IMR-90 (cell line): ENCODE measurements around the gene TMTC1. TPM values are rescaled to one million over a fixed set of nuclear protein-coding genes. Genes with fewer than 3 reads are reported as not detected.

ENCODE experiments used
- ATAC-seq: fragments of 200-7000 bp; cut with Tn5 transposase; 2 replicates; pipeline ENCODE4 v1.9.1; 2020; ENCODE audit warnings: low read depth, mild to moderate bottlenecking, moderate library complexity
- BruUV-seq: library from RNA; stranded (reverse); fragments of 400-500 nt; replicated peaks from 2 replicates; lab custom pipeline; 2021; lab: Mats Ljungman, UMichigan
- CTCF ChIA-PET: fragments of 300-600 bp; formaldehyde crosslinking; extraction: SDS; loops from one replicate; lab custom pipeline; 2021; ENCODE audit warnings: antibody characterized with exemption; lab: Yijun Ruan, JAX
- POLR2A ChIA-PET: fragments of 300-600 bp; sonication (Branson Sonifier 250); formaldehyde crosslinking; loops from one replicate; lab custom pipeline; 2022; ENCODE audit warnings: antibody characterized with exemption; ENCODE audit not compliant: unreplicated experiment; lab: Charles Lee
- DNase-seq: peaks from one replicate; pipeline ENCODE4 v3.0.0; 2013
- H2AFZ ChIP-seq: replicated peaks from 2 replicates; pipeline ENCODE3; 2013; ENCODE audit warnings: low read length, mild to moderate bottlenecking; ENCODE audit not compliant: poor library complexity
- H2AK5ac ChIP-seq: 2 replicates; pipeline ENCODE4 v1.6.1; 2013; ENCODE audit warnings: low read depth, low read length, inconsistent platforms
- H2AK9ac ChIP-seq: replicated peaks from 2 replicates; pipeline ENCODE3; 2013; ENCODE audit warnings: mild to moderate bottlenecking, low read depth, low read length, moderate library complexity; ENCODE audit not compliant: poor library complexity
- H2BK120ac ChIP-seq: 2 replicates; pipeline ENCODE4 v1.6.1; 2013; ENCODE audit warnings: low read depth, low read length, inconsistent platforms
- H2BK15ac ChIP-seq: 3 replicates; pipeline ENCODE4 v1.6.1; 2013; ENCODE audit warnings: low read depth, low read length, inconsistent platforms
- H2BK20ac ChIP-seq: 2 replicates; pipeline ENCODE4 v1.6.1; 2013; ENCODE audit warnings: low read depth, mild to moderate bottlenecking, inconsistent platforms, low read length, moderate library complexity
- H2BK5ac ChIP-seq: 2 replicates; pipeline ENCODE4 v1.6.1; 2013; ENCODE audit warnings: mild to moderate bottlenecking, low read depth, low read length, inconsistent platforms; ENCODE audit not compliant: poor library complexity, severe bottlenecking
- H3K14ac ChIP-seq: replicated peaks from 2 replicates; pipeline ENCODE4 v1.6.1; 2013; ENCODE audit warnings: low read depth, low read length, inconsistent platforms
- H3K18ac ChIP-seq: 2 replicates; pipeline ENCODE4 v1.6.1; 2013; ENCODE audit warnings: low read depth, low read length, control low read depth
- H3K23ac ChIP-seq: 2 replicates; pipeline ENCODE4 v1.6.1; 2013; ENCODE audit warnings: low read depth, low read length, inconsistent platforms
- H3K27ac ChIP-seq: 2 replicates; pipeline ENCODE4 v1.5.1; 2013; ENCODE audit warnings: mild to moderate bottlenecking, control low read depth, low read length; ENCODE audit not compliant: insufficient read depth
- H3K27me3 ChIP-seq: 2 replicates; pipeline ENCODE4 v1.6.1; 2013; ENCODE audit warnings: low read length; ENCODE audit not compliant: control insufficient read depth, insufficient read depth
- H3K36me3 ChIP-seq: 2 replicates; pipeline ENCODE4 v1.6.1; 2013; ENCODE audit warnings: low read length, mixed read lengths; ENCODE audit not compliant: control insufficient read depth, insufficient read depth
- H3K4ac ChIP-seq: 2 replicates; pipeline ENCODE4 v1.6.1; 2013; ENCODE audit warnings: low read depth, low read length, inconsistent platforms
- H3K4me1 ChIP-seq: 2 replicates; pipeline ENCODE4 v1.6.1; 2013; ENCODE audit warnings: low read length, mixed read lengths; ENCODE audit not compliant: control insufficient read depth, insufficient read depth
- H3K4me2 ChIP-seq: 2 replicates; pipeline ENCODE4 v1.6.1; 2013; ENCODE audit warnings: low read depth, mild to moderate bottlenecking, control low read depth, low read length, moderate library complexity
- H3K4me3 ChIP-seq: 2 replicates; pipeline ENCODE4 v1.5.1; 2013; ENCODE audit warnings: low read depth, mild to moderate bottlenecking, control low read depth, low read length, moderate library complexity; ENCODE audit not compliant: insufficient read depth
- H3K56ac ChIP-seq: 2 replicates; pipeline ENCODE4 v1.6.1; 2013; ENCODE audit warnings: low read length, inconsistent platforms; ENCODE audit not compliant: insufficient read depth; ENCODE audit errors: extremely low read depth
- H3K79me1 ChIP-seq, 2 experiments: 2 replicates each; pipeline ENCODE4 v1.6.1; 2013; ENCODE audit warnings: low read length in 2 of 2, inconsistent platforms in 1 of 2, low read depth in 1 of 2
- H3K9ac ChIP-seq: 2 replicates; pipeline ENCODE4 v1.6.1; 2013; ENCODE audit warnings: low read depth, low read length, control low read depth
- H3K9me1 ChIP-seq: 2 replicates; pipeline ENCODE4 v1.6.1; 2013; ENCODE audit warnings: low read length, inconsistent platforms; ENCODE audit not compliant: insufficient read depth
- H3K9me3 ChIP-seq: 2 replicates; pipeline ENCODE4 v1.6.1; 2013; ENCODE audit warnings: low read length; ENCODE audit not compliant: control insufficient read depth, insufficient read depth
- H4K20me1 ChIP-seq: 2 replicates; pipeline ENCODE4 v1.6.1; 2013; ENCODE audit warnings: low read length, inconsistent platforms; ENCODE audit not compliant: insufficient read depth
- H4K5ac ChIP-seq: 2 replicates; pipeline ENCODE4 v1.6.1; 2013; ENCODE audit warnings: mild to moderate bottlenecking, low read depth, low read length, control low read depth
- H4K8ac ChIP-seq, 2 experiments: 2 replicates each; pipeline ENCODE4 v1.6.1; 2013; ENCODE audit warnings: low read depth in 2 of 2, low read length in 2 of 2, control low read depth in 1 of 2, inconsistent platforms in 1 of 2
- H4K91ac ChIP-seq: 2 replicates; pipeline ENCODE4 v1.6.1; 2013; ENCODE audit warnings: low read depth, low read length, inconsistent platforms; ENCODE audit not compliant: insufficient read depth
- BHLHE40 ChIP-seq: fragments of 150-350 bp; IDR thresholded peaks from 2 replicates; pipeline ENCODE4 v1.6.1; 2016; ENCODE audit warnings: mild to moderate bottlenecking, low read depth, low read length
- CHD1 ChIP-seq: IDR thresholded peaks from 2 replicates; pipeline ENCODE4 v1.6.1; 2012; ENCODE audit warnings: low read depth, low read length, improper control_type of control experiment
- MAFK ChIP-seq: IDR thresholded peaks from 2 replicates; pipeline ENCODE4 v1.6.1; 2012; ENCODE audit warnings: low read depth, low read length, improper control_type of control experiment
- NFE2L2 ChIP-seq: fragments of 150-350 bp; IDR thresholded peaks from 2 replicates; pipeline ENCODE4 v1.6.1; 2016; ENCODE audit warnings: low read depth, mild to moderate bottlenecking, low read length
- POLR2A ChIP-seq: IDR thresholded peaks from 2 replicates; pipeline ENCODE4 v1.6.1; 2012; ENCODE audit warnings: mild to moderate bottlenecking, low read depth, low read length
- RAD21 ChIP-seq: IDR thresholded peaks from 2 replicates; pipeline ENCODE4 v1.6.1; 2012; ENCODE audit warnings: low read length, improper control_type of control experiment
- RCOR1 ChIP-seq: IDR thresholded peaks from 2 replicates; pipeline ENCODE4 v1.6.1; 2012; ENCODE audit warnings: mild to moderate bottlenecking, low read length, improper control_type of control experiment; ENCODE audit not compliant: insufficient replicate concordance
- RFX5 ChIP-seq: IDR thresholded peaks from 2 replicates; pipeline ENCODE4 v1.8.0; 2012; ENCODE audit warnings: low read depth, mild to moderate bottlenecking, low read length, moderate library complexity
- SMC3 ChIP-seq: fragments of 150-350 bp; IDR thresholded peaks from 2 replicates; pipeline ENCODE4 v1.6.1; 2016; ENCODE audit warnings: low read depth, mild to moderate bottlenecking, antibody characterized with exemption, low read length, moderate library complexity
- USF2 ChIP-seq: fragments of 150-350 bp; IDR thresholded peaks from 2 replicates; pipeline ENCODE4 v1.6.1; 2017; ENCODE audit warnings: mild to moderate bottlenecking, antibody characterized with exemption, low read length, low read depth
- dilution Hi-C: fragments of 300-500 bp; cut with HindIII; formaldehyde crosslinking; loops from one replicate; pipeline ENCODE4 v1.14.3; 2018; ENCODE audit warnings: low sequenced_read_pairs; ENCODE audit not compliant: unreplicated experiment
- in situ Hi-C: fragments of 300-500 bp; cut with MboI; formaldehyde crosslinking; loops from 3 replicates; pipeline ENCODE4 v1.14.3; 2019; ENCODE audit warnings: low sequenced_read_pairs, inconsistent platforms, mixed read lengths
- intact Hi-C: fragments of 100-400 bp; cut with micrococcal nuclease; formaldehyde crosslinking; loops from 2 replicates; pipeline ENCODE4 v1.10.0; 2022
- polyA plus RNA-seq, 3 experiments: library from polyadenylated mRNA; depleted of rRNA; stranded (reverse); fragments of >200 nt; gene quantifications; 2 replicates each; pipeline ENCODE4 v1.2.3, GENCODE V29; 2012; ENCODE audit warnings: low replicate concordance in 1 of 3
- total RNA-seq: library from RNA; depleted of rRNA; stranded (reverse); fragments of >200 nt; gene quantifications from 2 replicates; pipeline ENCODE4 v1.2.3, GENCODE V29; 2012
- TF ChIP-seq, protein P1 (sequence below): fragments of 150-350 bp; IDR thresholded peaks from 2 replicates; pipeline ENCODE4 v1.6.1; 2016; ENCODE audit warnings: low read depth, mild to moderate bottlenecking, low read length, moderate library complexity, borderline replicate concordance

Gene TMTC1
- total and polyA plus RNA-seq, 2 of the 4 experiments (the other 2 are of a cell fraction), result 12.5 to 36.4 TPM

DNA sequence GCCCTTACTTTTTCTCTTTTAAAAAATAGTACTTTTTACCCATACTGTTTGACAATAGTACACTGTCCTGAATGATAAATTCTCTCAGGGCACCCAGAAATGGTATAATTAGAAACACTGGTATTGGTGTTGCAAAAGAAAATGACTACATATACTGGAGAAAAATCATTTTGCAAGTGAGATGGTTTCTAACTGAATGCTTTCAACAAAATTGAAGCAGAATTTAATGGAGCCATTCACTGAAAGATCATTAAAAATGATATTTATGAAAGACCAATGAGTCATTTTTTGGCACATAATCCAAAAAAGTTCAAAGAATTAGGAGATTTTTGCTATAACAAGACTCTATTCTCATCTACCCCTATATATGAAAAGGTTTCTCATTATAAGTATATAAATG is 68.8 kb downstream of the TMTC1 start:
- no peak overlapping the region for H3K23ac ChIP-seq
- H3K36me3 ChIP-seq, result peaks cover 8% of the 10 kb centered on the region
- H3K14ac ChIP-seq, result no peak overlapping the region
- no TSS peak for BruUV-seq
- H3K9me1 ChIP-seq, result peaks cover 8% of the 10 kb centered on the region
- no peak overlapping the region for H4K8ac ChIP-seq
- H3K4me3 ChIP-seq, result no peak overlapping the region
- no peak overlapping the region for H2BK20ac ChIP-seq
- no peaks in the 10 kb centered on the region for H3K27me3 ChIP-seq
- H4K20me1 ChIP-seq, result no peaks in the 10 kb centered on the region; the same call in 1 of the 2 replicates
- H3K79me1 ChIP-seq, result peaks cover 3 to 14% of the 10 kb centered on the region in 2 experiments; a peak in 2 of 4 replicates
- H2BK5ac ChIP-seq, result no peak overlapping the region
- no peak overlapping the region for H3K27ac ChIP-seq
- H3K9me3 ChIP-seq, result no peaks in the 10 kb centered on the region
- intact Hi-C loops (no loop called here), in situ Hi-C loops (no loop called here), dilution Hi-C loops (no loop called here)
- H2BK120ac ChIP-seq, result no peak overlapping the region
- DNase-seq, result no peak
- H2AK9ac ChIP-seq, result no peak overlapping the region
- H3K4me1 ChIP-seq, result peaks cover 3% of the 10 kb centered on the region
- no peak overlapping the region for H4K91ac ChIP-seq
- no peak overlapping the region for H3K4ac ChIP-seq
- H2BK15ac ChIP-seq, result no peak overlapping the region
- no peak overlapping the region for H2AK5ac ChIP-seq
- H4K5ac ChIP-seq, result no peak overlapping the region
- ATAC-seq, result no peak
- H3K56ac ChIP-seq, result no peak overlapping the region
- H2AFZ ChIP-seq, result no peak overlapping the region
- H3K18ac ChIP-seq, result no peak overlapping the region
- ChIA-PET CTCF (no interaction called here), POLR2A (no interaction called here)
- no peak overlapping the region for H3K9ac ChIP-seq
- no peak for TF ChIP-seq SMC3
- TF ChIP-seq CHD1, result no peak
- TF ChIP-seq RCOR1, result no peak
- TF ChIP-seq RFX5, result no peak
- TF ChIP-seq POLR2A, result no peak
- TF ChIP-seq BHLHE40, result no peak
- TF ChIP-seq USF2, result no peak
- TF ChIP-seq MAFK, result no peak
- no peak for TF ChIP-seq NFE2L2
- TF ChIP-seq, protein P1, sequence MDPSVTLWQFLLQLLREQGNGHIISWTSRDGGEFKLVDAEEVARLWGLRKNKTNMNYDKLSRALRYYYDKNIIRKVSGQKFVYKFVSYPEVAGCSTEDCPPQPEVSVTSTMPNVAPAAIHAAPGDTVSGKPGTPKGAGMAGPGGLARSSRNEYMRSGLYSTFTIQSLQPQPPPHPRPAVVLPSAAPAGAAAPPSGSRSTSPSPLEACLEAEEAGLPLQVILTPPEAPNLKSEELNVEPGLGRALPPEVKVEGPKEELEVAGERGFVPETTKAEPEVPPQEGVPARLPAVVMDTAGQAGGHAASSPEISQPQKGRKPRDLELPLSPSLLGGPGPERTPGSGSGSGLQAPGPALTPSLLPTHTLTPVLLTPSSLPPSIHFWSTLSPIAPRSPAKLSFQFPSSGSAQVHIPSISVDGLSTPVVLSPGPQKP, result no peak
- no peak for TF ChIP-seq RAD21
- no peak overlapping the region for H3K4me2 ChIP-seq
